Pulmonary artery endothelial cell (primary cell): ENCODE data around the gene SYT2. TPM values are rescaled to one million over a fixed set of nuclear protein-coding genes. Genes with fewer than 3 reads are reported as not detected.
"Not testable (repeated sequence)": the region's sequence is repeated elsewhere in the genome, so short reads cannot be mapped to it uniquely, and the experiment has no call there.

Experiments
- DNase-seq: peaks from one replicate; pipeline ENCODE4 v3.0.0-alpha.2; 2011; ENCODE audit warnings: low read depth, low spot score
- total RNA-seq: library from RNA; depleted of rRNA; stranded (reverse); fragments of >200 nt; gene quantifications from 2 replicates; pipeline ENCODE4 v1.2.3, GENCODE V29; 2014

Gene SYT2
- total RNA-seq, 1 donor from 2014 or later, result not detected

GRCh38 chr1:202572867-202573266 lies 137.4 kb downstream of the SYT2 start:
- no peak for DNase-seq

- no peak for DNase-seq
Measured at GRCh38 chr1:202571719-202572339, 138.4 kb downstream of the SYT2 start.

GRCh38 chr1:202569393-202570322 lies 140.6 kb downstream of the SYT2 start:
- no peak for DNase-seq

- DNase-seq, result no peak
Measured at GRCh38 chr1:202568826-202569225, 141.4 kb downstream of the SYT2 start.

GRCh38 chr1:202568410-202568809 lies 141.8 kb downstream of the SYT2 start:
- DNase-seq, result no peak

- DNase-seq, result no peak
Measured at GRCh38 chr1:202567738-202568137, 142.5 kb downstream of the SYT2 start.

GRCh38 chr1:202565890-202566602 lies 144.2 kb downstream of the SYT2 start:
- no peak for DNase-seq

GRCh38 chr1:202564958-202565495 lies 145.2 kb downstream of the SYT2 start:
- no peak for DNase-seq

GRCh38 chr1:202563818-202564217 lies 146.4 kb downstream of the SYT2 start:
- DNase-seq, result no peak

GRCh38 chr1:202562444-202563060 lies 147.7 kb downstream of the SYT2 start:
- no peak for DNase-seq

- no peak for DNase-seq
Measured at GRCh38 chr1:202561726-202562443, 148.4 kb downstream of the SYT2 start.

GRCh38 chr1:202561240-202561639 lies 149.0 kb downstream of the SYT2 start:
- no peak for DNase-seq

- DNase-seq, result not testable (repeated sequence)
Measured at GRCh38 chr1:202557662-202558061, 152.6 kb downstream of the SYT2 start.

- not testable (repeated sequence) for DNase-seq
Measured at GRCh38 chr1:202556037-202556436, 154.2 kb downstream of the SYT2 start.

GRCh38 chr1:202554619-202555018 lies 155.6 kb downstream of the SYT2 start:
- DNase-seq, result not testable (repeated sequence)

- DNase-seq, result no peak
Measured at GRCh38 chr1:202553560-202554038, 156.7 kb downstream of the SYT2 start.

- DNase-seq, result not testable (repeated sequence)
Measured at GRCh38 chr1:202553078-202553477, 157.2 kb downstream of the SYT2 start.

- not testable (repeated sequence) for DNase-seq
Measured at GRCh38 chr1:202552615-202553014, 157.6 kb downstream of the SYT2 start.

- DNase-seq, result no peak
Measured at GRCh38 chr1:202551683-202552082, 158.6 kb downstream of the SYT2 start.

- DNase-seq, result not testable (repeated sequence)
Measured at GRCh38 chr1:202550088-202550487, 160.2 kb downstream of the SYT2 start.
